RCC 7860 (cell line): ENCODE data around the gene CBLL1.

ENCODE experiments used
- DNase-seq: peaks from one replicate; pipeline ENCODE4 v3.0.0-alpha.2; 2015; ENCODE audit warnings: low spot score
- FAIRE-seq: peaks from 2 replicates; lab custom pipeline; 2012; peaks lifted over from hg19 to GRCh38; lab: Jason Lieb, UNC

Gene CBLL1

DNA sequence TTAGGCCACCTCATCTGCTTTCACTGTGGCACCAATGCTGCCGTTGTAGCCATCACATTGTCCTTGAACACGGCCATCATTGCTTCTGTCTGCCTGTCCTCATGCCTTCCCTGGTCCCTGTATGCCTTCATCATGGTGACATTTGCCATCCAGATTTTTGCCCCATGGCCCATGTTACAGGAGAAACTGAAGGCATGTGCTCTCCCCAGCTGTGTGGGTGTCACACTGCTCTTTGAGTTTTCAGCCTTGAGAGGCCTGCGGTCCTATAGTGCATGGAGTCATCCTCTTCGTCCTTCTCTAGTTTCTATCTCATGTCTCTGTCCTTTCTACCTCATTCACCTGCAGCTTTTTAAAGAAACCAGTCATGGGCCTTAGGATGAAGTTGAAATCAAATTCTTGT lies 65.2 kb downstream of the CBLL1 start:
- no peak for DNase-seq

DNA sequence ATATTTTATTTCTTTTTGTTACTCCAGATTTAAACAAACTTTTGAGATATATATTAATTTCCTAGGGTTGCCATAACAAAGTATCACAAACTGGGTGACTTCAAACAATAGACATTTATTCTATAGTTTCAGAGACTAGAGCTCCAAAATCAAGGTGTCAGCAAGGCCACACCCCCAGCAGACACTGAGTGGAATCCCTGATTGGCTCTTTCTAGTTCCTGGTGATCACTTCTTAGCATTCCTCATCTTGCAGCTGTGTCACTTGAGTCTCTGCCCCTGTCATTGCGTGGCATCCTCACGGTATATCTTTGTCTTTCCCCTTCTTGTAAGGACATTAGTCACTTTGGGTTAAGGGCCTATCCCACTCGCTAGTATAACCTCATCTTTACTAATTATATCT lies 66.7 kb downstream of the CBLL1 start:
- DNase-seq = no peak

More for the DNA sequence above, 65.2 kb downstream of the CBLL1 start:
- FAIRE-seq = no peak

More for the DNA sequence above, 66.7 kb downstream of the CBLL1 start:
- FAIRE-seq = no peak
